GM13976 (cell line): ENCODE measurements around the gene TIMM10.

Experiments used
- DNase-seq: peaks from one replicate; pipeline ENCODE4 v3.0.0; 2012; ENCODE audit warnings: low spot score
- in situ Hi-C: fragments of 300-500 bp; cut with MboI; formaldehyde crosslinking; loops from one replicate; pipeline ENCODE4 v1.12.0; 2022; ENCODE audit warnings: low sequenced_read_pairs, mixed read lengths, inconsistent platforms; ENCODE audit not compliant: unreplicated experiment
- TF ChIP-seq, protein P1 (sequence below): IDR thresholded peaks from 2 replicates; pipeline ENCODE4 v1.5.1; 2012; ENCODE audit warnings: borderline replicate concordance, mild to moderate bottlenecking; ENCODE audit not compliant: insufficient read depth; ENCODE audit errors: extremely low read depth, missing control alignments, control extremely low read depth

Gene TIMM10

DNA sequence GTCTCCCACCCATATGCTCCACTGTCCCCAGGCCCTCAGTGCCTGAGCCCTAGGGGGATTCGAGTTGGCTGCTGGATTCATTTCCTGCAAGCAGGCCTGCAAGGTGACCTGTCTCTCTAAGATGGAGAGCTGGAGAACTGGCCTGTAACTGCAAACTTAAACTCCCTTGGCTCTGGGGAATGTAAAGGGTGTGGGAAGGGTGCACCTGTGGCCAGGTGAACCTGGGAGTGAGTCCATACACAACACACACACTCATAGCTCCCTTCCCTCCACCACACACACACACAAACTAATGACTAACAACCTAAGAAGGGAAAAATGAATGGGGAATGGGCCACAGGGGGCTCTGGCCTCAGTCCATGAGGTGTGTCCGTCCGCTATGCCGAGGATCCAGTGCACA lies 21.4 kb upstream of the TIMM10 start:
- TF ChIP-seq, protein P1, sequence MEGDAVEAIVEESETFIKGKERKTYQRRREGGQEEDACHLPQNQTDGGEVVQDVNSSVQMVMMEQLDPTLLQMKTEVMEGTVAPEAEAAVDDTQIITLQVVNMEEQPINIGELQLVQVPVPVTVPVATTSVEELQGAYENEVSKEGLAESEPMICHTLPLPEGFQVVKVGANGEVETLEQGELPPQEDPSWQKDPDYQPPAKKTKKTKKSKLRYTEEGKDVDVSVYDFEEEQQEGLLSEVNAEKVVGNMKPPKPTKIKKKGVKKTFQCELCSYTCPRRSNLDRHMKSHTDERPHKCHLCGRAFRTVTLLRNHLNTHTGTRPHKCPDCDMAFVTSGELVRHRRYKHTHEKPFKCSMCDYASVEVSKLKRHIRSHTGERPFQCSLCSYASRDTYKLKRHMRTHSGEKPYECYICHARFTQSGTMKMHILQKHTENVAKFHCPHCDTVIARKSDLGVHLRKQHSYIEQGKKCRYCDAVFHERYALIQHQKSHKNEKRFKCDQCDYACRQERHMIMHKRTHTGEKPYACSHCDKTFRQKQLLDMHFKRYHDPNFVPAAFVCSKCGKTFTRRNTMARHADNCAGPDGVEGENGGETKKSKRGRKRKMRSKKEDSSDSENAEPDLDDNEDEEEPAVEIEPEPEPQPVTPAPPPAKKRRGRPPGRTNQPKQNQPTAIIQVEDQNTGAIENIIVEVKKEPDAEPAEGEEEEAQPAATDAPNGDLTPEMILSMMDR: no peak
- in situ Hi-C loops: no loop called here

DNA sequence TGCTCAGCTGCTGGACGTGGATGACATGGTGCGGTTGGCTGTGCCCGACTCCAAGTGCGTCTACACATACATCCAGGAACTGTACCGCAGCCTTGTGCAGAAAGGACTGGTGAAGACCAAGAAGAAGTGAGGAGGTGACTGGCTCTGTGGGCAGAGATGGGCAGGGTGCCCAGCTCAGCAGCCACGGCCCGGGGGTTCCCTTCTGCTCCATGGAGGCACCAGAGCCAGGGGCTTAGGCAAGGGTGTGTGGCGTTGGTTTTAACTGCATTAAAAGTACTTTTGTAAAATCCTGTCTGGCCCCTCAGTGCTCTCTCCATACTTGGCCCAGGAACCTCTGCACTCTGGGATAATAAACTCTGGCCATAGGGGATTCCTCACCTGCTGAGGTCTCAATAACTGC lies 19.4 kb upstream of the TIMM10 start:
- DNase-seq: no peak
- TF ChIP-seq, protein P1: no peak
- in situ Hi-C loops: no loop called here

More for the DNA sequence above, 21.4 kb upstream of the TIMM10 start:
- DNase-seq: no peak

DNA sequence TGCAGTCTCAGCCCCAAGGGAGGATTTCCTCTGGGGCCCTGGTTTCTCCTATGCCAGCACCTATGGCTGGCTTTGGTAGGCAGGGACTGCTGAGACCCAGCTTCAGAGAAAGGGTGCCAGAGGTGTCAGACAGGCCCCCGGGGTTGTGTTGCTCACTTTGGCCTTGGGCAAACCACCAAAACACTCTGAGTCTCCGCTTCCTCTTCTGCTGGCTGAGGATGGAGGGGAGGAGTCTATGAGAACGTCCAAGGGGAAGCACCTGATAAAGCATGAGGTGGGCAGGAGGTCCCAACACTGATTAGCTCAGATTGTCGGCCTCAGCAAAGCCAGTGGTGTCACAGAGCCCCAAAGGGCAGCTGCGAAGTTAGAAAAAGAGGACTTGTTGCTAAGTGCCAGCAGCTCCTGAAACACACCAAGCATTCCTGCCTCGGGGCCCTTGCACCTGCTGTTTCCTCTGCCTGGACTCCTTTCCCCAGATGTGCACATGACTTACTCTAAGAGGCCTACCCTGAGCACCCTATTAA lies 17.4 kb upstream of the TIMM10 start:
- TF ChIP-seq, protein P1: no peak
- in situ Hi-C loops: no loop called here
- DNase-seq: peak; percentile 82

DNA sequence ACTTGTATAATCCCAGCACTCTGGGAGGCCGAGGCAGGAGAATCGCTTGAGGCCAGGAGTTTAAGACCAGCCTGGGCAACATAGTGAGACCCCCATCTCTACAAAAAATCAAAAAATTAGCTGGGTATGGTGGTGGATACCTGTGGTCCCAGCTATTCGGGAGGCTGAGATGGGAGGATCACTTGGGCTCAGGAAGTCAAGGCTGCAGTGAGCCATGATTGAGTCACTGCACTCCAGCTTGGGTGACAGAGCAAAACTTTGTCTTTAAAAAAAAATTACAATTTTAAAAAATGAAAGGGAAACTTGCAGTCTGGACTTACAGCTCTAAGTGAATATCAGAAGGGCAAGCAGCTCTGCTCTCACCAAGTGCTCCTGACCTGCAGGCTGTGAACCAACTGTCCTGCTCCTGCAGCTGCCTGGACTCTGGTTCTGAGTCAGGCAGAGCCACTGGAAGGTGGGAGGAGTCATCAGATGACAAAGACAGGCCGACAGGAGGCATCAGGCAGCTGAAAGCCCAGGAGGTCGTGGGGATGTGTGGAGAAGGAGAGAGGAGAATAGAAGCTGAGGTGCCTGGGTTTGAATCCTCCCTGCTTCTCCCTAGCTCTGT lies 16.4 kb upstream of the TIMM10 start:
- peak; percentile 80 for DNase-seq
- in situ Hi-C loops: no loop called here
- TF ChIP-seq, protein P1: no peak

DNA sequence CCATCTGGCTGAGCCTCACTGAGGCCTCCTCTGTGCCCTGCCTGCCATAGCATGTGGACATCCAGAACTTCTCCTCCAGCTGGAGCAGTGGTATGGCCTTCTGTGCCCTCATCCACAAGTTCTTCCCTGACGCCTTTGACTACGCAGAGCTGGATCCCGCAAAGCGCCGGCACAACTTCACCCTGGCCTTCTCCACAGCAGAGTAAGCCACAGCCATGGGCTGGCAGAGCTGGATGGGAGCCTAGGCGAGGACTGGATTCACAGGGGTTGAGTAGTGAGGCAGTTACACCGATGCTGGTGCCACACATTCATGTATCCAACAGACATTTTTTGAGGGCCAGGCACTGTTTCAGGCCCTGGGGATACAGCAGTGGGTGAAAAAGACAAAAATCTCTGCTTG lies 15.9 kb upstream of the TIMM10 start:
- in situ Hi-C loops: no loop called here
- DNase-seq: no peak
- TF ChIP-seq, protein P1: no peak

DNA sequence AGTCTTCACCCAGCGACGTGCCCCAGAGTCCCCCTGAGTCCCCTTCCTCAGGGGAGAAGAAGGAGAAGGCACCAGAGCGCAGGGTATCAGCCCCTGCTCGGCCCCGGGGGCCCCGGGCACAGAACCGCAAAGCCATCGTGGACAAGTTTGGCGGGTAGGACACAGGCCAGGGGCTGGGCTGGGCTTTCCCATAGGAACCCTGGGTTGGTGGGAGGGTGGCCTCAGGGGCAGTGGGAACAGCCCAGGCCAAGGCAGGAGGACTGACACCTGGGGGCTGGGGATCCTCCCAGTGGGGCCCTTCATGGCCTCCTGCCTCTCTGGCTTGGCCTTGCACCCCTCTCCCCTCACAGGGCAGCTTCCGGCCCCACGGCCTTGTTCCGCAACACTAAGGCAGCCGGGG lies 15.3 kb upstream of the TIMM10 start:
- TF ChIP-seq, protein P1: no peak

More for the DNA sequence above, 15.3 kb upstream of the TIMM10 start:
- in situ Hi-C loops: no loop called here
- DNase-seq: no peak
